Measurements from ENCODE around the gene LRRC25.
A peak's percentile ranks its signal among the peaks of the same experiment; 100 is the strongest.

Gene LRRC25

GRCh38 chr19:18435842-18436670, 38.6 kb upstream of the LRRC25 start:
- DNase-seq: no peak

GRCh38 chr19:18435178-18435841, 37.9 kb upstream of the LRRC25 start:
- DNase-seq: no peak

DNA sequence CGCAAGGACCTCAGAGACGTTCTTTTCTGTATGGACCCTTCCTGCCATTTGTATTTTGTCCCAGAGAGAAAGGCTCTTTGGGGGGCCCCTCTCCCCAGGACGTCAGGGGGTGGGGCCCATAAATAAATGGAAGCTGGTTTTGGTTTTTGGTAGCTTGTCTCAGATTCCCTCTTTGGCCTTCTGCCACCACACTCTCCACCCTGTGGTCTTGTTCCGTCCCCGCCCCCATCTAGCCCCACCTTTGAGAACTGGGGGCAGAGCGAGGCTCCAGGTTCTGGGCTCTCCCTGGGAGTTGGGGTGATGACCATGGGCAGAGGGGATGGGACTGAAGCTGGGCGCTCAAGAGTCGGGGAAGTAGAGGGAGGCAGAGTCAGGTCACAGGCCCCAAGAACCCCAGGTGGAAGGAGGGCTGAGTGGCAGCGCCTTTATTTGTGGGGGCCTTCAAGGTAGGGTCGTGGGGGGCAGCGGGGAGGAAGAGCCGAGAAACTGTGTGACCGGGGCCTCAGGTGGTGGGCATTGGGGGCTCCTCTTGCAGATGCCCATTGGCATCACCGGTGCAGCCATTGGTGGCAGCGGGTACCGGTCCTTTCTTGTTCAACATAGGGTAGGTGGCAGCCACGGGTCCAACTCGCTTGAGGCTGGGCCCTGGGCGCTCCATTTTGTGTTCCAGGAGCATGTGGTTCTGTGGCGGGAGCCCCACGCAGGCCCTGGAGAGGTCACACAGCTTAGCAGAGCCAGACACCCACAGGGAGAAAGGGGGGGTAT, 37.2 kb upstream of the LRRC25 start:
- no peak for DNase-seq

- no peak for DNase-seq
These were observed 36.4 kb upstream of the LRRC25 start for GRCh38 chr19:18433735-18434398.

- no peak for DNase-seq
These were observed 35.7 kb upstream of the LRRC25 start for GRCh38 chr19:18433015-18433691.

DNA sequence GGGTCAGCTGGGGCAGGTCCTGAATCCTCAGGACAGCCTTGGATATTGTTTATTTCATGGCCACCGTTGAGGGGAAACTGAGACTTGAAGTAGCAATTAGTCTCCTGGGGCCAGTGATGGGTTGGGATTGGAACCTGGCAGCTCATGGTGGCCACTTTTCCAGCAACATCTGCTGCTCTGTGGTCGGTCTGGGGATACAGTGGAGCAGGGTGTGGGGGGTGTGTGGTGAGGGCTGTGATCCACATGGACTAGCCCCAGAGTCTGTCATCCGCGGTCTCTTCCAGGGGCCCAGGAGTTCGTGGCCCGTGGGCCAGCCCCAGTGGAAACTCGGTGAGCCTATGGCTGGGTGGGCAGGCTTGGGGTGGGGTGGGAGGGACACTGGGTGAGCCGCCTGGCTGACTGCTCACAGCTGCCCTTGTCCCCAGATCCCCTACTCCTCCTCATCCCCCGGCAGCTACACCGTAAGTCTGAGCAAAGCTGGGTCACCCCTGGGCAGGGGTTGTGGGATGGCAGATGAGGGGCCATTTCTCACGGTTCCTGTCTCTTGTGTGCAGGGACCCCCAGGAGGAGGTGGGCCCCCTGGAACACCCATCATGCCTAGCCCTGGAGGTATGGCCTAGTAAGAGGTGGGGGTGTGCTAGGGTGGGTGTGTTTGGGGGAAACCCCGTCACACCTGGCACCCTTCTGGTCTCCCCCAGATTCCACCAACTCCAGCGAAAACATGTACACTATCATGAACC, 35.0 kb upstream of the LRRC25 start:
- no peak for DNase-seq

- DNase-seq: peak; percentile 51
These were observed 34.2 kb upstream of the LRRC25 start for GRCh38 chr19:18431351-18432197.

DNA sequence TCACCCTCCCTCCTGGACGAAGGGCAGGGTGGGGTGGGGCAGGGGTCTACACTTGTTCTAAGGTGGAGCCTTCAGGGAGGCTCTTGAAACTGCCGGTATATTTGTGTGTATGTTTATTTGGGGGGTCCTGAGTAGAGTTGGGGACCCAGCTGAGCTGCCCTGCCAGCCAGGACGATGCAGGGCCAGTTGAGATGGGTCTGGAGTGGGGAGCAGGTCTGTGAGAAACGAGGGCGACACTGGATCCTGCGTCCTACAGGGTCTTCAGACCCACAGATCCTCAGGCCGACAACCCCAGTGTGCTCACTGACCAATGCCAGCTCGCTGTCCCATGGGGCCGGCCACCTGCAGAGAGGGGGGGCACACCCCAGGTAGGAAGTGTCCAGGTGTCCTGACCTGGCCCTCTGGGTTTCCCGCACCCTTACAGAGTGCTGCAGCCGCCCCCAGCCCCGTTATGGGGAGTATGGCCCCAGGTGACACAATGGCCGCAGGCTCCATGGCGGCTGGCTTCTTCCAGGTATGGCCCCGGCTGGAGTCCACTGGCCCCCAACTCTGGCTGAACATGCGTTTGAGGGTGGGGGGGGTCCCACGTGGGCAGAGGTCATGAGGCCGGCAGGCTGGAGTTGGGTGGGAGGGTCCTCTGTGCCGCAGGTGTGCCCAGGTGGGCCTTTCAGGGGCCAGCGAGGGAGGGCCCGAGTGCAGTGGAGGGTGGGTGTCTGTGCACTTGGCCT, 33.2 kb upstream of the LRRC25 start:
- no peak for DNase-seq

DNA sequence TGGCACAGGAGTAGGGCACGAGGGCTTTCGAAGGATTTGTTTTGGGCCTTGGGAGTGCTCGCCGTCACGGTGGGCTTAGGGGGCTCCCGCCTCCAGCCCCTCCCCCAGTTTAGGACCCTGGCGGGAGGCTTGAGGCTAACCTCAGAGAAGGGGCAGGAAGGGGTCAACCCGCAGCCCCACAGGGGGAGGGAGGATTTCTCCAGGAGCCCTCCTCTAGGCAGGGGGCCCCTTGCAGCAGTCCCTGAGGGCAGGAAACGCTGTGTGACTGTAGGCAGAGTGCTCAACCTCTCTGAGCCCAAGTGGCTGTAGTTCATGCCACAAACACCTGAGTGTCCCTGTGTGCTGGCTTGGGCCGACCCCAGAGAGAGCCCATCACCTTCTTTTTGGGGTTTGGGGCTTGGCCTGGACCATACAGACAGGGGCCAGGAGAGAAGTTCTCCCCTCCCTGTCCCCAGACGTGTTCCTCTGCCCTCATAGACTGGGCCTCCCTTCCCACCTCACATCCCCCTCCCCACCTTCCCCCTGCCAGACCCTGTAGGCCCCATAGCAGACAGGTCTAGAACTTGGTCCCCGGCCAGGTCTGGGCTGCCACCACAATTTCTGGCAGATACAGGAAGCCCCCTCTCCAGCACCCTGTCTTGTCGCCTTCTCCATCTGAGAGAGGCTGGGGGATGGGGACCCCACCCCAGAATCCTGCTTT, 32.4 kb upstream of the LRRC25 start:
- no peak for DNase-seq

- peak; percentile 89 for DNase-seq
These were observed 31.6 kb upstream of the LRRC25 start for GRCh38 chr19:18428787-18429674.

GRCh38 chr19:18428173-18428786, 30.9 kb upstream of the LRRC25 start:
- peak; percentile 47 for DNase-seq

DNA sequence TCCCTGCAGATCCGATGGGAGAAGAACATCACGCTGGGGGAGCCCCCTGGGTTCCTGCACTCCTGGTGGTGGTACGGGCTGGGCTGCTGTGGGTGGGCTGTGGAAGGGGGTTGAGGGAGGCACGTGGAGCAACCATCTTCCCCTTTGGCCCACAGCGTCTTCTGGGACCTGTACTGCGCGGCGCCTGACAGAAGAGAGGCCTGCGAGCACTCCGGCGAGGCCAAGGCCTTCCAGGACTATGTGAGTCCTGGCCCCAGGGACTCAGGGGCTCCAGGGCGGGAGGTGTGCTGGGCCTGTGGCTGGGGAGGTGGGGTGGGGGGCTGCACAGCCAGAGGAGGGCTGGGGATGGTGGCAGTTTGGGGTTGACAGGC, 30.3 kb upstream of the LRRC25 start:
- DNase-seq: no peak

DNA sequence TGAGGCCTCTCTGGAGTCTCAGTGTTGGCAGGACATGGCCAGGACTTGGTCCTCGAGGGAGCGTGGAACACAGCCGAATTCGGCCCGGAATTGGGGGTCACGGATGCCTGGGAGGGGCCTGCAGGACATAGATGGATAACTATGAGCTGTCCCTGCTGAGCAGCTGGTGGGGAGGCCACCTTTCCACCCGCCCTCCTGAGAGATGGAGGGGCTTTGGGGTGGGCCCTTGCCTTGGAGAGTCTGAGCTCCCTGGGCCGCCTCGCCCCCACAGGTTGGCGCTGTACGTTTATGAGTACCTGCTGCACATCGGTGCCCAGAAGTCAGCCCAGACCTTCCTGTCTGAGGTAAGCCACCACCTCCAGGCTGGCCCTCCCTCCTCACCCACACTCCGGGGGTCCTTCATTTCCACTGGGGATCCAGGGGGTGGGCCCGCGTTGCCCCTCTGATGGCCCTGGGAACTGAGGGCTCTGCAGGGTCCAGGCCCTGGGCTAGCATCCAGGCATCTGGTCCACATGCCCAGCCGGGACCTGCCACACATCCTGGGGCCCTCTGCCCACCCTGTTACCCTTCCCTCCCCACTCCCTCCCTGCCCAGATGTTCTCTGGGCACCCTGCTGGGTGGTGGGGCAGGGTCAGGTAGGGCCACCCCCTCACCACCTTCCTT, 29.8 kb upstream of the LRRC25 start:
- DNase-seq: peak; percentile 41

- DNase-seq: no peak
These were observed 29.0 kb upstream of the LRRC25 start for GRCh38 chr19:18426416-18426767.

DNA sequence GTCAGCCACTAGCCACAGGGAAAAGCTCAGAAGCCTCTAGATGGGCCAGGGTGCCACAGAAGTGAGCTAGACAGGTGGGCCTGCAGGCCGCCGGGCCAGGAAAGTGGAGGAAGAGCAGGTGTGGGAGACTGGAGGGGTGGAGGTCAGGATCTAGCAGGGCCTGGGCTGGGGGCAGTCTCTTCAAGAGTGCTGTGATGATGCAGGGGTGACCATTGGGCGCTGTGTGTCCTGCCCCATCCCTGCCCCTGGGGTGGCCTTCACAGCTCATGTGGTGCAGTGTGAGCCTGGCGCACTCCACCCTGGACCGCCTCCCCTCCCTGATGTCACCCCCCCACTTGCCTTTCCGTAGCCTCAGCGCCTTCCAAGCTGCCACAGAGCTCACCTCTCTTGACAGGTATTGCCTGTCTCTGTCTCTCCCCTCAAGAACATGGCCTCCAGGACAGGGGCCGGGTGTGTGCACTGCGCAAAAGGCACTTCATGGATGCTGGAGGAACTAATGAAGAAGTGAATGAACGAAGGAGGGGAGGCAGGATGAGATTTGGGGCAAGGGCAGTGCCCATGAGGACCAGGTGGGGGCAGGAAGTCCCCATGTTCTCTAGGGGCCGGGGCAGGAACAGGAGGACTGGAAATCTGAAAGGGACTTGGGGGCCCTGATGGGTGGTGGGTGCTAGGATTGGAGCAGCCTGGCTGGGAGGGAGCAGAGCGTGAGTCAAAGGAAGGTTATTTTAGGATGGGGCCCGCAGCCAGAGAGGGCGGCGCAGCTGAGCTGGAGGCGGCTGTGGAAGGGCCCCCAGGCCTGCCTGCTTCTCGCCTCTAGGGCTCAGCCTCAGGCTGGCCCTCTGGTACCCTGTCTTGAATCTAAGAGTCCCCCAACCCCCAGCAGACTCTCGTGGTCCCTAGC, 28.3 kb upstream of the LRRC25 start:
- peak; percentile 73 for DNase-seq

GRCh38 chr19:18424890-18425514, 27.6 kb upstream of the LRRC25 start:
- peak; percentile 36 for DNase-seq
